Measurements from ENCODE around the gene ENDOU.

ENDOU gene

DNA sequence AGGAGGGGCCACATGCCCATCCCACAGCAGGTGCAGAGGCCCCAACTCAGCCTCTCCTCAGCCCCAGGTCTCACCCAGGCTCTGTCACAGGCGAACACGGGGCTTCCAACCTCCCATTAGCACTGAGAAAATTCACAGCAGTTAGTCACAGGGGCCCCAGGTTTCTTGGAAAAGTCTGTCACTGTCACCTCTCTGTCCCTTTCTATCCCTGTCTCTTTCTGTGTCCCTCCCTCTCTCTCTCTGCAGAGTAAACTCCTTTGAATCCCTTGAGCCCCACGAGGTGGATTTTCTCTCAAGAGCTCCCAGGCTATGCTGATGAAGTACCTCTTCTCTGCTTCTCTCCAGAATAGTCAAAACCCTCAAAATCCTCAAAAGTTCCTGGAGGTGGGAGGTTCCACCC, 14.0 kb upstream of the ENDOU start:
- Histone ChIP-seq H2BK12ac (ENCODE audit: low read length) (no peak overlapping the region), H3K4me3 (ENCODE audit: low read length in 2 of 2) (no peak overlapping the region), H3K14ac (ENCODE audit: low read length) (no peak overlapping the region), H2BK120ac (ENCODE audit: low read depth, low read length) (no peak overlapping the region), H2AK5ac (ENCODE audit: low read depth, low read length) (peak overlapping the region; percentile 22), H3K4ac (ENCODE audit: low read length) (no peak overlapping the region), H2BK15ac (ENCODE audit: low read length) (no peak overlapping the region), H3K18ac (ENCODE audit: low read length) (no peak overlapping the region), H3K23ac (ENCODE audit: low read depth, low read length, poor library complexity) (no peak overlapping the region), H3K9me3 (replicated peaks in 1 of 2; ENCODE audit: control insufficient read depth in 2 of 2, insufficient read depth in 1 of 2, low read depth in 1 of 2, low read length in 2 of 2) (no peaks in the 10 kb centered on the region), H3K27me3 (ENCODE audit: control insufficient read depth in 3 of 3, insufficient read depth in 3 of 3, low read depth in 1 of 3, low read length in 3 of 3) (no peaks in the 10 kb centered on the region), H3K36me3 (replicated peaks in 1 of 2; ENCODE audit: control insufficient read depth in 2 of 2, insufficient read depth in 2 of 2, low read length in 2 of 2) (no peaks in the 10 kb centered on the region), H3K4me1 (ENCODE audit: control insufficient read depth in 2 of 2, insufficient read depth in 1 of 2, low read depth in 1 of 2, low read length in 2 of 2) (peaks cover 21 to 23% of the 10 kb centered on the region in 2 donors), H3K9ac (ENCODE audit: low read depth, low read length, poor library complexity) (no peak overlapping the region), H3K27ac (replicated peaks; ENCODE audit: low read length) (no peak overlapping the region), H4K8ac (ENCODE audit: low read depth, low read length) (no peak overlapping the region), H2BK5ac (ENCODE audit: low read length) (no peak overlapping the region), H4K91ac (ENCODE audit: low read depth, low read length, poor library complexity) (no peak overlapping the region), H3K79me1 (ENCODE audit: low read depth, low read length) (no peaks in the 10 kb centered on the region), H3K4me2 (ENCODE audit: insufficient read depth, low read length, poor library complexity, severe bottlenecking) (no peak overlapping the region), H2AFZ (ENCODE audit: low read length) (no peak overlapping the region)
- DNase-seq (ENCODE audit: low spot score), result no peak
- no CpG with 5 or more reads among the region's 3 CpGs for WGBS, 2 donors (ENCODE audit: extremely low coverage in 2 of 2, insufficient read length in 2 of 2, insufficient replicate concordance in 1 of 2)

DNA sequence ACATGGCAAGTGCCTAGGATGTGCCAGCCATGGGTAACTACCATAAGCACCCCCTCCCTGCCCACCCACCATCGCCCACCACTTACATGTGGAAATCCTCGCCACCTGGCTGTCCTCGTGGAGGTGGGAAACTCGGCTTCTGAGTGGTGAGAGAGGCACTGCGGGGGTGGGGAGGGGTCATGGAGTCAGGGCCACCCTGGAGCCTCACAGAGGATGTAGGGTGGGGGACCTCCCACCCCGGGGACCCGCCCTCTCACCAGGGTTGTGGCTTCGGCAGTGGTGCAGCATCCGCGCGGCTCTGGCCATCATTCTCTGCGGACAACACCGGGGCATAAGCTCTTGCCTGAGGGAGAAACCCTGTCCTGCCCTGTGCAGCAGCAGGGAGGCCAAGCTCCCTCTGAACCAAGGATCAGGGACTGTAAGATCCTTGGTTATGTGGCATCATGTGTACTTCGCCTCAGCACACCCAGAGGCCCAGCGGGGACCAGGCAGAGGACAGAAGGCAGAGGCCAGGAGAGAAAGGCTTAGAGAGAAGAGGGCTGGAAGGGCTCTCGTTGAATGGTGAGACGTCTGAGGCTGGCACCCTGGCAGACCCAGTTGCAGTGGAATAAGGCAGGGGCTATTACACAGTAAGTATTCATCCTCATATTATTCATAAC, 12.8 kb upstream of the ENDOU start:
- no peak overlapping the region for H3K9ac ChIP-seq (ENCODE audit: low read depth, low read length, poor library complexity)
- H2AK5ac ChIP-seq (ENCODE audit: low read depth, low read length), result peak overlapping the region; percentile 11

DNA sequence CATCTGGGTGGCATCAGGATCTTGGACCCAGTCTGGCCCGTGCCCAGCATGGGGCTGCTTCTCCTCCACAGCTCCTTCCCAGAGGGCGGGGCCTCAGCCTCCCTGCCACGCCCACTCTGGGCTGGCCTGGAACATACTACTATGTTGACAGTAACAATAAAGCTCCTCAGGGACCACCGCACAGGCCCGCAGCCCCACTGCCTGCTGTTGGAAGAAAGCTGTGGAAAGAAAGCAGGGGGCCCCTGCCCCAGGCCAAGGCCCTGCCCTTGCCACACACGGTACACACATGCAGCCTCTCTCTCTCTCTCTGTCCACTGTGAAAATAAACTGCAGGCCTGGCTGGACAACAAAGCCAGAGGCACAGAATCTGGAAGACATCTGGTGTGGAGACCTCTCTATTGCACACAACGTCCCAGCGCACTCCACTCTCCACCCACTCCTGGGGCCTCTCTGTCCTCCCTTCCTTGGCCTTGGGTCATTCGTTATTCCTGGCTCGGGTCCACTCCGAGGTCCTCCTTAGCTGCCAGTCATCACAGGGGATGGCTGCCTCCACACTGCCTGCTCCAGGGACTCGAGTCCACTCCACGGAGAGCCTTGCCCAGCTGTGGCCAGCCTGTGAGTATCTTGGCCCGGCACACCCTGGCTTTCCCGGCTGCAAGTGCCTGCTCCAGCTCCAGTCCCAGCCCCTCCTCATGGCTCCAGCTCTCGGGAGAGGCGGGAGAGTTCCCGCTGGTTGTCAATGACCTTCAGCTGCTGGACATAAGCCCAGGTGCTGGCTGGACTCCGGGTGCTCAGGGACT, 11.8 kb upstream of the ENDOU start:
- Histone ChIP-seq H3K36me3 (replicated peaks in 1 of 2; ENCODE audit: control insufficient read depth in 2 of 2, insufficient read depth in 2 of 2, low read length in 2 of 2) (no peaks in the 10 kb centered on the region), H3K27ac (replicated peaks; ENCODE audit: low read length) (no peak overlapping the region), H3K23ac (ENCODE audit: low read depth, low read length, poor library complexity) (peak overlapping the region; percentile 83), H2BK120ac (ENCODE audit: low read depth, low read length) (no peak overlapping the region), H4K8ac (ENCODE audit: low read depth, low read length) (peak overlapping the region; percentile 56), H3K9me3 (replicated peaks in 1 of 2; ENCODE audit: control insufficient read depth in 2 of 2, insufficient read depth in 1 of 2, low read depth in 1 of 2, low read length in 2 of 2) (no peaks in the 10 kb centered on the region), H3K18ac (ENCODE audit: low read length) (peak overlapping the region; percentile 55), H2BK5ac (ENCODE audit: low read length) (no peak overlapping the region), H3K14ac (ENCODE audit: low read length) (no peak overlapping the region), H3K4me2 (ENCODE audit: insufficient read depth, low read length, poor library complexity, severe bottlenecking) (no peak overlapping the region), H2AFZ (ENCODE audit: low read length) (peak overlapping the region; percentile 73), H3K4me1 (ENCODE audit: control insufficient read depth in 2 of 2, insufficient read depth in 1 of 2, low read depth in 1 of 2, low read length in 2 of 2) (peaks cover 21 to 24% of the 10 kb centered on the region in 2 donors), H2BK12ac (ENCODE audit: low read length) (no peak overlapping the region), H3K79me1 (ENCODE audit: low read depth, low read length) (no peaks in the 10 kb centered on the region), H2AK5ac (ENCODE audit: low read depth, low read length) (peak overlapping the region; percentile 58), H3K4ac (ENCODE audit: low read length) (no peak overlapping the region), H3K9ac (ENCODE audit: low read depth, low read length, poor library complexity) (peak overlapping the region; percentile 45), H2BK15ac (ENCODE audit: low read length) (peak overlapping the region; percentile 11), H3K4me3 (ENCODE audit: low read length in 2 of 2) (no peak overlapping the region), H3K27me3 (ENCODE audit: control insufficient read depth in 3 of 3, insufficient read depth in 3 of 3, low read depth in 1 of 3, low read length in 3 of 3) (no peaks in the 10 kb centered on the region), H4K91ac (ENCODE audit: low read depth, low read length, poor library complexity) (no peak overlapping the region)
- no CpG with 5 or more reads among the region's 19 CpGs for WGBS, 2 donors (ENCODE audit: extremely low coverage in 2 of 2, insufficient read length in 2 of 2, insufficient replicate concordance in 1 of 2)
- DNase-seq (ENCODE audit: low spot score), result no peak

More for the DNA sequence above, 12.8 kb upstream of the ENDOU start:
- Histone ChIP-seq H3K27ac (replicated peaks; ENCODE audit: low read length) (no peak overlapping the region), H3K4me3 (ENCODE audit: low read length in 2 of 2) (no peak overlapping the region), H3K4me1 (ENCODE audit: control insufficient read depth in 2 of 2, insufficient read depth in 1 of 2, low read depth in 1 of 2, low read length in 2 of 2) (peaks cover 21 to 24% of the 10 kb centered on the region in 2 donors), H3K9me3 (replicated peaks in 1 of 2; ENCODE audit: control insufficient read depth in 2 of 2, insufficient read depth in 1 of 2, low read depth in 1 of 2, low read length in 2 of 2) (no peaks in the 10 kb centered on the region), H3K36me3 (replicated peaks in 1 of 2; ENCODE audit: control insufficient read depth in 2 of 2, insufficient read depth in 2 of 2, low read length in 2 of 2) (no peaks in the 10 kb centered on the region), H3K14ac (ENCODE audit: low read length) (no peak overlapping the region), H2AFZ (ENCODE audit: low read length) (no peak overlapping the region), H2BK5ac (ENCODE audit: low read length) (peak overlapping the region; percentile 8), H4K8ac (ENCODE audit: low read depth, low read length) (no peak overlapping the region), H2BK15ac (ENCODE audit: low read length) (no peak overlapping the region), H2BK120ac (ENCODE audit: low read depth, low read length) (peak overlapping the region; percentile 49), H4K91ac (ENCODE audit: low read depth, low read length, poor library complexity) (no peak overlapping the region), H3K4ac (ENCODE audit: low read length) (no peak overlapping the region), H2BK12ac (ENCODE audit: low read length) (peak overlapping the region; percentile 14), H3K18ac (ENCODE audit: low read length) (no peak overlapping the region), H3K79me1 (ENCODE audit: low read depth, low read length) (no peaks in the 10 kb centered on the region), H3K27me3 (ENCODE audit: control insufficient read depth in 3 of 3, insufficient read depth in 3 of 3, low read depth in 1 of 3, low read length in 3 of 3) (no peaks in the 10 kb centered on the region), H3K4me2 (ENCODE audit: insufficient read depth, low read length, poor library complexity, severe bottlenecking) (no peak overlapping the region), H3K23ac (ENCODE audit: low read depth, low read length, poor library complexity) (no peak overlapping the region)
- no CpG with 5 or more reads among the region's 17 CpGs for WGBS, 2 donors (ENCODE audit: extremely low coverage in 2 of 2, insufficient read length in 2 of 2, insufficient replicate concordance in 1 of 2)
- DNase-seq (ENCODE audit: low spot score), result no peak

DNA sequence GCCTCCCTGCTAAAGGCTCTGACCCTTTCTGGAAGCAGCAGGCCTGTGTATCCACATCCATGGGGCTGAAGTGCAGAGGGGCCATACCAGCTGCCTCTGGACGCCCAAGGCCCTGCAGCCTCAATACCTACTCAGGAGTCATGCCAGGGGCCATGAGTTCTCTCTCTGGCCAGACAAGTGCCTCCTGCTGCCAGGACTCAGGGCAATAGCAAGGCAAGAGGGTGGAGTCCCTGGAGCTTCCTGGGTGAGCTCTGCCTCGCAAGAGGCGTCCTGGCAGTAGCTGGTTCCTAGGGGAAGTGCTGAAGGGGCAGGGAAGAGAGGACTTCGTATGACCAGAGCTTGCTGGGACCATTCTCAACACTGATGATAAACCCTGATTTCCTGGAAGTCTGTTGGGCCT, 10.9 kb upstream of the ENDOU start:
- H3K27ac ChIP-seq (replicated peaks; ENCODE audit: low read length), result no peak overlapping the region
- H2BK5ac ChIP-seq (ENCODE audit: low read length), result peak overlapping the region; percentile 14
- DNase-seq (ENCODE audit: low spot score), result no peak
- no peaks in the 10 kb centered on the region for H3K79me1 ChIP-seq (ENCODE audit: low read depth, low read length)
- no peak overlapping the region for H2BK120ac ChIP-seq (ENCODE audit: low read depth, low read length)
- peaks cover 21 to 24% of the 10 kb centered on the region in 2 donors for H3K4me1 ChIP-seq (ENCODE audit: control insufficient read depth in 2 of 2, insufficient read depth in 1 of 2, low read depth in 1 of 2, low read length in 2 of 2)
- no peaks in the 10 kb centered on the region for H3K36me3 ChIP-seq (replicated peaks in 1 of 2; ENCODE audit: control insufficient read depth in 2 of 2, insufficient read depth in 2 of 2, low read length in 2 of 2)
- H2BK12ac ChIP-seq (ENCODE audit: low read length), result no peak overlapping the region
- WGBS, 2 donors (ENCODE audit: extremely low coverage in 2 of 2, insufficient read length in 2 of 2, insufficient replicate concordance in 1 of 2), result no CpG with 5 or more reads among the region's 4 CpGs
- no peak overlapping the region for H4K91ac ChIP-seq (ENCODE audit: low read depth, low read length, poor library complexity)
- H3K23ac ChIP-seq (ENCODE audit: low read depth, low read length, poor library complexity), result no peak overlapping the region
- no peak overlapping the region for H3K9ac ChIP-seq (ENCODE audit: low read depth, low read length, poor library complexity)
- no peak overlapping the region for H3K4ac ChIP-seq (ENCODE audit: low read length)
- H3K18ac ChIP-seq (ENCODE audit: low read length), result peak overlapping the region; percentile 1
- no peak overlapping the region for H3K14ac ChIP-seq (ENCODE audit: low read length)
- H2BK15ac ChIP-seq (ENCODE audit: low read length), result peak overlapping the region; percentile 63
- H3K4me2 ChIP-seq (ENCODE audit: insufficient read depth, low read length, poor library complexity, severe bottlenecking), result no peak overlapping the region
- H2AK5ac ChIP-seq (ENCODE audit: low read depth, low read length), result peak overlapping the region; percentile 65
- no peak overlapping the region for H3K4me3 ChIP-seq (ENCODE audit: low read length in 2 of 2)
- H3K9me3 ChIP-seq (replicated peaks in 1 of 2; ENCODE audit: control insufficient read depth in 2 of 2, insufficient read depth in 1 of 2, low read depth in 1 of 2, low read length in 2 of 2), result no peaks in the 10 kb centered on the region
- no peak overlapping the region for H2AFZ ChIP-seq (ENCODE audit: low read length)
- H4K8ac ChIP-seq (ENCODE audit: low read depth, low read length), result no peak overlapping the region
- no peaks in the 10 kb centered on the region for H3K27me3 ChIP-seq (ENCODE audit: control insufficient read depth in 3 of 3, insufficient read depth in 3 of 3, low read depth in 1 of 3, low read length in 3 of 3)
